Hematopoietic multipotent progenitor cell treated with erythropoietin and hydrocortisone succinate and interleukin-3 and kit ligand, for 17 days (in vitro differentiated cells): Measurements from ENCODE around the gene NUDT4.
A peak's percentile ranks its signal among the peaks of the same experiment; 100 is the strongest.
"Not testable (repeated sequence)": the region's sequence is repeated elsewhere in the genome, so short reads cannot be mapped to it uniquely, and the experiment has no call there.

ENCODE experiments used
- DNase-seq: peaks from one replicate; pipeline ENCODE4 v3.0.0-alpha.2; 2015; ENCODE audit warnings: low spot score

NUDT4 gene

DNA sequence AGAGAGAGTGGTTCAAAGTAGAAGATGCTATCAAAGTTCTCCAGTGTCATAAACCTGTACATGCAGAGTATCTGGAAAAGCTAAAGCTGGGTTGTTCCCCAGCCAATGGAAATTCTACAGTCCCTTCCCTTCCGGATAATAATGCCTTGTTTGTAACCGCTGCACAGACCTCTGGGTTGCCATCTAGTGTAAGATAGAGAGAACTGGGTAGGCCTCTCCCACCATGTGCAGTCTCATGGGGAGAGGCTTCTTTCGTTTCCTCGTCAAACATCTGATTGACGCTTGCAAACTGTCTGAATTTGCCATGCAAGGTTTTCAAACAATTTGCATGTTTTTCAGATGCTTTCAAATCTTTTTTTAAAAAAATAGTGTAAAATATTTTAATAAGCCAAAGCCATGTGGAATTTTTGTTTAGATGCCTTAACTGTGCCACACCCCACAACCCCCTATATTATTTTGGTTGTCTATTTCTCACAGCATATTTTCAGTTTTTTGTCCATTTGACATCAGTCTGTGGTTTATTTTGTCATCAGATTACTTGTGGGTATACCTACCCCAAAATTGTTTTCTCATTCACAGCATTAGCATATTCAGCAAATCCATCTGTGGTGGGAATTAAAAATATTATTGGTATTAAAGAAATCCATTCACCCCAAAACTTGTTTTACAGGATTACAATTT lies 21.6 kb downstream of the NUDT4 start:
- not testable (repeated sequence) for DNase-seq

DNA sequence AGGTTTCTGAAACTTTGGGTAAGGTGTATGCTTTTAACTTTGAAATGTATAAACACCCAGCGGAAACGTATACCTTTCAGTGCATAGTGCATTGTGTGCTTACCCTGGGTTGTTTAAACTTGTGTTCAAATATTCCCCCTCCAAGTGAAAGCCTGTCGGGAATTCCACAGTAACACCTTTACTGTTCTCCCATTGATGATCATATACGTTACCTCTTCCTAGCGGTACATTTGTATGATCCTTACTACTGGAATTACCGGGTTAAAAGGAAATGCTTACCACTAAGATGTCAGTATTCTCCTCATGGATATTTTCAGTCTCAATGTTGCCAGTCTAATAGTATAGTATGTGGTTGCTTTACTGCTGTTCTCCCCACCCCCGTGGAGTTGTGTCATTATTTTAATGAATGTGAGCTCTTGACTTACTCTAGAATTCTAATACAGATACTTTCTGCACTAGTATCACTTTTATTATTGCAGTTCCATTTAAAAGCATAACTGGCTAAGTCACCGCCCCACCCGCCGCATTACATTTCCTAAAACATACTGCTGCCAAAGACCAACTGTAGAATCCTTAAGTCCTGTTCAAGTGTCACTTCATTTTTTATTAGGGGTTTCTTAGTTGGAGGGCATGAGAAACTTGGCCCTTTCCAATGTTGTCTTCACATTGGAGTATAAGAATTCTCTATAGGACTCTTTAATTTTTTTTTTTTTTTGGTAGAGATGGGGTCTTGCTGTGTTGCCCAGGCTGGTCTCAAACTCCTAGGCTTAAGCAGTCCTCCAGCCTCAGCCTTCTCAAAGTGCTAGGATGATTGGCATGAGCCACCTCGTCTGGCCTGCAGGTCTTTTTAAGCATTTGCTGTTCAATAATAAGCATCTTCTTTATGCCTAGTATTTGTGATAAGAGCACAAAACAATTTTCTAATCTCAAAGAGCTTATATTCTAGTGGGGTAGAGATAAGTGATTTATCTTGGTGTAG lies 24.9 kb downstream of the NUDT4 start:
- DNase-seq: peak; percentile 31

DNA sequence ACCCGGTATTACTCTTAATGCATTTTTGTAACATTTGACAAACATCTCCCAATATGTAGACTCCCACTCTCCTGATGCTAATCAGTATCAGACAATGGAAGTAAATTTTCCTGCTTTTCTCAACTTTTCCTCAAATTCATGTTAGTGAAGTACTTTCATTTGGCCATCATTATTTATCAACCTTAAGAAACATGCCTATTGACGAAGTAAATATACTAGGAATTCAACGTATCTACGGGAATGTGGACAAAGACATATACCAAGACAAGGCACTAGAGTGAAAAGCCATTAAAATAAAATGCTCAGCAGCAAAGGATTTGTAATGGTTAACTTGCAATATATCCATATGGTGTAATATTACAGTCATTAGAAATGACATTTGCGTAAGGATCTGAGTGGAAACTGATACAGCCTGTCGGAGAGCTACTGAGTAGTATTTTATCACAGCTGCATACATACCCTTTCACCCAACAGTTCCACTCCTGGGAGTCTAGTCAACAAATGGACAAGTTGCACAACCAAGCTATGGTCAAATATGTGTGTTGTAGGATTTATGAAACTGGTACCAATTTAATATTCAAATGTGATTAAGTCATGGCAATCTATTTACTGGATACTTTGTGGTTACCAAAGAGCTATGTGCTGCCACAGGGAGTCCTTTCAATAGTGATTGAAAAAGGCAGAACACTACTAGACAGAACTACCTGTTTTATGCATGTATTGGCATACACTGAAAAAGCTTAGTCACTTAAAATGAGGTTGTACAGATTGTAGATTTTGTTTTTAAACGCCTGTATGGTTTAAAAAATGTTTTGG lies 26.5 kb downstream of the NUDT4 start:
- peak; percentile 49 for DNase-seq

DNA sequence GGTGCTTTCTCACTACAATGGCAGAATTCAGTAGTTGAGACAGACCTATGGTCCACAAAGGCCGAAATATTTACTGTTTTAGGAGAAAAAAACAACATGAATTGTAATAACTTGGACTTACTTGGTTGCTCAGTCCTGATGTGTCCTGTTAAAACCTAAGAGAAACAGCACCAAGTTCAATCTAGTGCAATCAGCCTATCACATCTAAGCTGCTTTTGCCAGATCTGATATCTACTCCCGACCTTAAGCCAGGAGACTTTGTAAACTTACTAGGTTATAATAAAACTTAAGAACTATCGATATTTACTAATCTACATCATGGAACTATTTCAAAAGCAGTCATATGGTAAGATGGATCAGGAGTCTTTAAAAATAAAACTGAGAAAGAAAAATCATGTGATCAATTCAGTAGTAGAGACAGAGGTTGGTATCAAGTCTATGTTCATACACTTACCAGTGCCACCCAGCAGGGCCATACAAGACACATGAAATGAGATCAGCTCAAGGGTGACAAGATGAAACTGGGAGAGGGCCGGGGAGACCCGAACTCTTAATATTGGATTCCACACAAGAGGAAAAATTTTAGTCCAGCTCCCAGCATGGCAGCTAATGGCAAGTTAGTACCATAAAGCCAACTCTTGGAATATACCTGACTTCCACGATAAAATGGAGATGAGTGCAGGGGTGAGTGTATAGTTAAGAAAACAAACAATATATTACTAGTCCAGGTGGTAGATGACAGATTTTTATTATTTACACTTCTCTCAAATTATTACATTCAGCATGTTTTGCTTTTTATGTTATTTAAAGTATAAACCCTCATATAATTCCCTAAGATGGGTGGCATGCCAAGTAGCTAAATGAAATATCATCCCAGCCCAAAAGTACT lies 27.5 kb downstream of the NUDT4 start:
- peak; percentile 50 for DNase-seq

DNA sequence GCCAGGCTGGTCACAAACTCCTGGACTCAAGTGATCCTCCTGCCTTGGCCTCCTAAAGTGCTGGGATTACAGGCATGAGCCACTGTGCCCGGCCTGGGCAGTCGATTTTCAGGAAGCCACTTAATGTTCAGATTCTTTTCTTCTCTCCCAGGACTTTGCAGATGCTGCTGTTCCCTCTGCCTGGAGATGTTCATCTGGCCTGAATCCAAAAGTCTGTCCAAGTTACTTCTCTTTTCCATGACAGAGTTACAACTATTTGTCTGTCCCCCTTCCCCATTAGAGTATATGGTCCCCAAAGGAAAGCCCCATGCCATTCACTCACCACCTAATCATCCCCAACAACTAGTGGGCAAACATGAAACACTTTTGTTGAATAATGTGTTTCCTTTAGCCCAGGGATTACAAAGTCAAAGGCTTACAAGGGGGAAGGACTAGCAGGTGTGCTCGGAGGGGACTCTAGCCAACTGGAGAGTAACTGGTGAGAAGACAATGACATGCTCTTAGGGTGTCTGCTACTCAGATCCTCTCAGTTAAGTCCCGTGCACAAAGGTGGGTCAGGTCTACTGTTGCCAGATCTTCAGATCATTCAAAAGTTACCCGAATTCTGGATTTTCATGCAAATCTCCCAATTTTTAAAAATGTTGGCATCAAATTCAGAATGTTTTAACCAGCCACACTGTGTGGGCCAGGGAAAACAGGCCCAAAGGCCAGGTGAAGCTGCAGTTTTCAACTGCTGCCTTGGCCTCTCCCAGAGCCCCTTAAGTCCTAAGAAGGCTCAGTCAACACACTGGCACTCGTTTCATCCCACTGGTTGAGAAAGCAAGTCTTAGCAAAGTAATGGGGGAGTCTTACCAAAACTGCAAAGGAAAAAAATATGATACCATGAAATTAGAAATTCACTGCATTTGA lies 29.6 kb downstream of the NUDT4 start:
- peak; percentile 40 for DNase-seq

DNA sequence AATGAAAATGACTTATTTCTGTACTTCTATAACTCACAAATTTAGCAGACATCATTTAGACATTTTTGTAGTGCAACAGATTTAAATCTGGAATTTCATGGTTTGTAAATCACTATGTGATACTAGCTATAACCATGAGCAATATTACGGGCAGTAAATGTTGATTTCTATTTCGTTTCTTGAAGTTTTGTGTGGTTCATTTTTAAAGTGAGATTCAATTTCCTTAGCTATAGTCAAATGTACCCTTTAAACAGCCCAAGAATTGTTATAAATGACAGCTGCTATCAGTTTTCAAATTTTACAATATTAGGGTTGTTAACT lies 30.2 kb downstream of the NUDT4 start:
- no peak for DNase-seq

DNA sequence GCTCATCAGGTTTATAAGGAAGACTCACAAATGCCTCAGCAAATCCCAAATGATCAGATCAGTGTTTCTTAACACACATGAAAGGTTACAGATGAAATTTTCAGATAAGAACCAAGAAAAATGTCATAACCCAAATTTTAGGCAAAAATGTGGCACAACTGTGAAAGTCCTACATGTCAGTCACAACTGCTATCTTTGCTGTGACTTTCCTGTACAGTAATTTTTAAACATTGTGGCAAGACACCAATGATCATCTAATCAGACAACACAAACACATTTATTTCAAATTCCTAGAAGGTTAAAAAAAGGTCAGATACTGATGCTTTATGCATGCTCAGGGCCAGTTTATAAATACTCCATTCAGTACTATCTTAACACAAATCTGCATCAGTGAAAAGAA lies 31.1 kb downstream of the NUDT4 start:
- peak; percentile 32 for DNase-seq

DNA sequence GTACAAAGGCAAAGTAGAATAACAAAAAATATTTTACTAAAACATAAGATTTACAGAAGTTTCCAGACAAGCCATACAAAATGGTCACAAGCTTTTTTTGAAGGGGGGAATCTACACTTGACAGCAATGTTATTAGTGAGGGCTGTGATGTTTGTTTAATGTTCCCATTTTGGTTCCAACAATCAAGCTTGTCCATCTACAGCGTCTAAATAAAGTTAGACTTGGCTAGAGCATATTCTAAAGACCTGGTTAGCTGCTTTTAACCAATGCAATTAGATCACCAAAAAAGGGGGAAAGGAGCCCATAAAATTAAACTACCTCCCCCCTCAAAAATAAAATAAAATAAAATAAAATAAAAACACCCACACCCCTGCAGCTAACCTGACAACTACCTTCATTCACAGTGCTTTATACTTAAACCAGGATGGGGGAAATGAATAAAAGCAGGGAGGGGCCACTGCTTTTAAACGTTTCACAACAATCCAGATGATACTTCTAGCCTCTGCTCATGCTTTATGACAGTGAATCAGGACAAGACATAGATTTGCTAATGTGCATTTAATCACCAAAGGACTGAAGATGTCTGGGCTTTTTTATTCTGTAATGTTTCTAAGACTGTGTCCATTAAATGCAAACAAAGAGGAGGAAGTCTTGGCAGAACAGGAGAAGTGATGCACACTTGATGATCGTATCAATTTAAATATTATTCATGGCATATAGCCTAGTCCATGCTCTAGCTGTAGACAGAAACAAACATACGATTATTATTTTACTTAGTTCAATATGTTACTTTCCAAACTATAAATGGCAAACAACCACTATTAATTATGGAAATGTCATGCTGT lies 31.8 kb downstream of the NUDT4 start:
- DNase-seq: peak; percentile 35

DNA sequence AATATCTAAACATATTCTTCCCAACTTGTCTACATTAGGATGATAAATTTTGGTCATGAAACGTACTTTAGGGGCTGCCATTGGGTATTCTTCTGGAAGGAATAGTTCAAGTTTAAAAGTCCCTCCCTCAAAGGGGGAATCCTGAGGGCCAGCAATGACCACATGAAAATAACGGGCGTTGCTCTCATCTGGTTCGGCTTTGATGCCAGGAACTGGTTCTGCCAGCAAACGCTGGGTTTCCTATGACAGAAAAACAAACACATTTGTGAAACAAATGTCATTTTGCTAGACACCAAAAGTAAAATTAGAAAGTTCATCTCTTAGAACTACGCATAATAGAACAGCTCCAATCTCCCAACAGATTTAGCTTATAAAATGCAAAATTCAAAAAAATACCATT lies 33.3 kb downstream of the NUDT4 start:
- DNase-seq: not testable (repeated sequence)

DNA sequence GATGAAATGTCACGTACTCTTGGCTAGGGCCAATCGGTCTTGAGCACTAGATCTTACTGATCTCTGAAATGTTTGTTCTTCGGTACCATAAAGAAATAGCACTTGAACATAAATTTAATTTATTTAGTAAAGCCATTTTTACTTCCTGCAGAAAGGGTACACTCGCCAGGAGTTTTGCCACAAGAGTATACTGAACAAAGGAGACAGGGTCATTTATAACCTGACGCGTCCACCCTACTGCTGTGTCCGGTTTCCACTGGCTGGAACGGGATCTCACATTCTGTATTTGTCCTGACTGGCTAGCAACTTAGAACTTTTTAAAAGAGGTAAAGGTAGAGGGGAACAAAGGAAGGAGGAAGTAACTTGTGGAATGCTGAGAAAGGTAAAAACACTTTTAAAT lies 34.7 kb downstream of the NUDT4 start:
- not testable (repeated sequence) for DNase-seq

DNA sequence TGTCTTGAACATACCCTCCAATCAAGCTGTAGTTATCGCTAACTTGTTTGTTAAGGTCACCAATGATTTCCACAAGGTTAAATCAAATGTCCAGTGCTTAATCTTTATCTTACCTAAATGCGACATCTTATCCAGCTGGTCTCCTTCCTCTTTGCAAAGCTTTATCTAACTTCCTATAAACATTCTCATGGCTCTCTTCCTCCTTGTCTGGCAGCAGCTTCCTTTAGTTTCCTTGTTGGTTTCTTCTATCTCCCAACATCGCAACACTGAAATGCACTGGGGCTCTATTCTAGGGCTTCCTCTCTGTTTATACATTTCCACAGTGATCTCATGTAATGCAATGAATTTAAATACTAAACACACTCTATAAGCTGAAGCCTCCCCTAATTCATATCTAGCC lies 35.3 kb downstream of the NUDT4 start:
- peak; percentile 18 for DNase-seq

DNA sequence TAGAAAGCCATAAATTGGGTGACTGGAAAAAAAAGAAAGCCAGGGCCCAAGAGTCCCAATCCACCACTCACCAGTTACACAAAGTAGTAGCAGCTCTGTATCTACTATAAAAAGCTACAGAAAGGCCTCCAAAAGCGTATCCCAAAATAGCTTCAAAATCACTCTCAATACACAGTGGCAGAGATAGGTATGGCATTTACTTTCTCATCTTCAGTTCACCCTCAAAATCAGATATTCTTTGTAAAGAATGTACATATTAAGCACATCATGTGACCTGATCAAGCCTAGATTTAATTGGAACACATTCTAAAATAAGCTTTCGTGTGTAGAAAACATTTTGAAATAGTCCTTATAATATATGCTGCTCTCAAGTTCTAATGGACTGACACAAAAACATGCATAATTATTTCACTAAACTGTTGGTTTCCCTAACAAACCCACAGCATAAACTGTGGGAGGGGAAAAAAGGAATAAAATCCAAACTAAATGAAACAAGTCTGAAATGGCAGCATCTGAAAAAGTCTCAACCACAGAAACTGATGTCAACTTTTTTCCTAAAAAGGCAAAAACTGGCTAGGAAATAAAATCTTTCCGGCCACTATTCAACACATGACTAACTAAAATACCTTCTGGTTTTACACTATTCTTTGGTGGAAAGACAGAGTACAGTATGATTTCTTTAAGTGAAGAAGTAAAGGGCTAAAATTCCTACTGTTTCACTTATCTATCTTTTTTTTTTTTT lies 38.2 kb downstream of the NUDT4 start:
- no peak for DNase-seq

DNA sequence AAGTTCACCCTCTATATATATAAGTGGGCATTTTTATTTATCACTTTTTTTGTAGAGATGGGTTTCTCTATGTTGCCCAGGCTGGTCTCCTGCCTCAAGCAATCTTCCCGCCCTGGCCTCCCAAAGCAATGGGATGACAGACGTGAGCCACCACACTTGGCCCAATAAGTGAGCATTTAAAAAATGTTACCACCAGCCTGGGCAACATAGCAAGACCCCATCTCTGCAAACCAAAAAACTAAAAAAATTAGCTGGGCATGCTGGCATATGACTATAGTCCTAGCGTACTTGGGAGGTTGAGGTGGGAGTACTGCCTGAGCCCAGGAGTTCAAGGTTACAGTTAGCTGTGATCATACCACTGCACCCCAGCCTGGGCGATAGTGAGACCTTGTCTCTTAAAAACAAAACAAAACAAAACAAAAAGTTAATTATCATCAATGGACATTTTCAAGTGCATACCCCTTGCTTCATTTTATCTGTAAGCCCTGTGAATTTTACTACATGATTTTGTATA lies 40.3 kb downstream of the NUDT4 start:
- DNase-seq: no peak

DNA sequence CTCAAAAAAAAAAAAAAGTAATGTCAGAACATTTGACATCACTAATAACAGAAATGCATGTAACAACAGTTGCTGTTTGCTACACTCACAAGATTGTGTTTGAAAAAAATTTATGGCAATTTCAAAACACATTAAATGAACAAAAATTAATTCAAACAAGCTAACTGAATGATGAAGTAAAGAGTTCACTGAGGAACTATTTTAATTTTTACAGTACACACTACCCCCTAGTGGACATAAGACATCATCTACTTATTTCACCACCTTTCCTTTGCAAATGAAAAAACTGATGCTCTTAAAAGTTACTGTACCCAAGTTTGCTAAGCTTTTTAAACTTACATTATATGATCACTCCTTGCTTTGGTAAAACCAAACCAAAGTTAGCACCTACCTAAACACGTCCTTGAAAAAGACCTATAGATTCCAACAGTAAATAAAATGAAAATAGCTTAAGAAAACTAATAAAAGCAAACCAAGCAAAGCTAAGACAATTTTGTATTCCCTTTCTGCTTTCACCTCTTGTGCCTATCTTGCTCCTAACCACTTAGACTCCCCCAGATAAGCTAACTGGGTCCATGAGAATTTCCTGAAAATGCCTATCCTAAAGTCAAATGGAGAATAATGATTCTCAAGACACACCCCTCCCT lies 41.8 kb downstream of the NUDT4 start:
- DNase-seq: peak; percentile 84

DNA sequence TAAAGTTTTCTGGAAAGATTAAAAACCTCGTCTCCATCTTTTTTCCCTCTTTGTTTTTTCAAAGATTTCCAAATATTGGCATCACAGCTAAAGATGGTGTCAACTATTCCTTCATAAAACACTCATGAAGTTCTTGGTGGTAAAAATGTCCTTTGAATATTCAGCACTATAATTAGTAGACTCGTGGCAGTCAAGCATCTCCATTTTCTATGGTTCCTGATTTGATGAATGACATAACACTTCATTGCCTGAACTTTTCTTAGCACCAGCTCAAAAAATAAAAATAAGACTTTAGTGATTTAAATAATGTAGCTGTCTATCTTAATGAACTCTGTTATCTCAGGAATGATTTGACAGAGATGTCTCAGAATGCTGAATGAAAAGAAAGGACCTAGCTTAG lies 44.3 kb downstream of the NUDT4 start:
- DNase-seq: no peak

DNA sequence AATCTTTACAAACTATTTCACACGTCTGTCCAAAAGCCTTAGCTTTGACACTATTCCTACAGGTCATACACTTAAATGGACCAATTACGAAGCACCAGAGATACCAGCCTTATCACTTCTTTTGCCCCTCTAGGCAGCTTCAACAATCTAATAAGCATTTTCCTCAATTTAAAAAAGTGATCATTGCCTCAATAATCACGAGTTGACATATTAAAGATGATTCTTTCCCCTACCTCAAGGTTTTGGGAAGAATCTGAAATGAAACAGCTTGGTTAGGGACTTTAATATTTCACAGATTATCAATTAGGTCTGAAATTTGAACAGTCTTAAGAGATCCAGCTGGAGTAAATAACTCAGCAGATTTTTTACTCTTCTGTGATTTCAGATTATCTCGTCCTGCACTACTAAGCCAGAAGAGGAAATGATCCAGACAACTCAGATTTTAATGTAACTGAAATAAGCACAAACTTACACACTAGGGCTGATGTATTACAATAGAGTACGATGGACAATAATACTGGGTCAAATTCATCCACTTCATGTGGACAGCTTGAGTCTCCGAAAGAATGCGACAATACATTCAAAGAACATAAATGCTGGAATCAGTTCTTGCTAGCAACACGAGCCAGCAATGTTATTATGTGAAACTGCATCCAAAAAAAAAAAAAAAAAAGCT lies 48.1 kb downstream of the NUDT4 start:
- DNase-seq: no peak

DNA sequence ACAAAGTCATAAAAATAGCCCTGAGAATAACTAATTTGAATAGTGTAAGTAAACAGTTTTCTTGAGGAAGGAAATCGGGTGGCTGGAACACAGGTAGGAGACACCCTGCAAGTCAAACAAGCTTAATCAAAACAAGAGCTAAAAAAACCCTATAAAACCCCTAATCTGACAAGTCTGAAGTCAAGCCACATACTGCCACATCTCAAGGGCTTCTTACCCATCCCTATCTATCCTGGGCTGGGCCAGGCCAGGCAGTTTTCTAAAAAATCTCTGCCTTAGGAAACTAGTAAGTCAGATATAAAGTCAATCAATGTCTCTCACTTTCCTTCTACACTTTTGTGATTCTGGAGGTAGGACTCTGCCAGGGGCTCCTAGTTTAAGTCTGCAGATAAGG lies 48.7 kb downstream of the NUDT4 start:
- no peak for DNase-seq
